B cell (primary cell): Measurements from ENCODE around the gene NOL4L. TPM values are rescaled to one million over a fixed set of nuclear protein-coding genes. Genes with fewer than 3 reads are reported as not detected.
A peak's percentile ranks its signal among the peaks of the same experiment; 100 is the strongest.

Source experiments
- ATAC-seq: fragments of 200-7000 bp; cut with Tn5 transposase; one replicate; pipeline ENCODE4 v1.10.0; 2021; ENCODE audit warnings: low read depth, mild to moderate bottlenecking, moderate number of reproducible peaks, moderate library complexity
- CTCF ChIA-PET: fragments of 350-600 bp; sonication (Branson Sonifier 250); formaldehyde crosslinking; loops from one replicate; lab custom pipeline; 2021; ENCODE audit warnings: antibody characterized with exemption, inconsistent platforms; lab: Charles Lee
- POLR2A ChIA-PET: fragments of 350-600 bp; sonication (Branson Sonifier 250); formaldehyde crosslinking; loops from one replicate; lab custom pipeline; 2021; ENCODE audit warnings: antibody characterized with exemption; lab: Charles Lee
- DNase-seq: peaks from one replicate; pipeline ENCODE4 v3.0.0; 2013
- H2AFZ ChIP-seq: 2 replicates; pipeline ENCODE4 v1.6.1; 2012; ENCODE audit warnings: mild to moderate bottlenecking, low read depth, low read length; ENCODE audit not compliant: insufficient read depth, poor library complexity, severe bottlenecking
- H3K27ac ChIP-seq, 2 donors: 1 replicate in 1 of 2; 2 replicates in 1 of 2; pipeline ENCODE4 v1.5.1; 2012 to 2013; ENCODE audit warnings: low read length in 2 of 2, mild to moderate bottlenecking in 2 of 2, moderate library complexity in 1 of 2
- H3K27me3 ChIP-seq, 4 experiments: fragments of 200-600 bp in 1 of 4; sonication (generic) in 1 of 4; replicated peaks in 1 of 4; 1 replicate in 2 of 4; 2 replicates in 2 of 4; pipeline versions ENCODE4 v1.6.1 to v1.7.0; 2013 to 2016; ENCODE audit warnings: low read length in 3 of 4, mild to moderate bottlenecking in 2 of 4, mixed read lengths in 1 of 4, moderate library complexity in 1 of 4; ENCODE audit not compliant: insufficient read depth in 4 of 4, control insufficient read depth in 3 of 4; ENCODE audit errors: control extremely low read depth in 1 of 4
- H3K36me3 ChIP-seq, 2 experiments: replicated peaks in 1 of 2; 1 replicate in 1 of 2; 2 replicates in 1 of 2; pipeline versions ENCODE4 v1.6.1 to v1.7.1; 2013; ENCODE audit warnings: low read length in 1 of 2; ENCODE audit not compliant: insufficient read depth in 2 of 2, control insufficient read depth in 1 of 2; ENCODE audit errors: control extremely low read depth in 1 of 2, extremely low read depth in 1 of 2
- H3K4me1 ChIP-seq, 2 donors: fragments of 200-600 bp in 1 of 2; sonication (generic) in 1 of 2; 1 replicate in 1 of 2; 2 replicates in 1 of 2; pipeline versions ENCODE4 v1.5.1 to v1.6.1; 2013 to 2017; ENCODE audit warnings: low read length in 2 of 2; ENCODE audit not compliant: control insufficient read depth in 2 of 2, insufficient read depth in 2 of 2
- H3K4me2 ChIP-seq: replicated peaks from 2 replicates; pipeline ENCODE3; 2012; ENCODE audit warnings: mild to moderate bottlenecking, low read depth, low read length; ENCODE audit not compliant: poor library complexity, severe bottlenecking
- H3K4me3 ChIP-seq, 5 experiments: fragments of 200-600 bp in 1 of 5; sonication (generic) in 1 of 5; 1 replicate in 3 of 5; 2 replicates in 2 of 5; pipeline versions ENCODE4 v1.5.1 to v1.7.0; 2011 to 2016; ENCODE audit warnings: low read length in 4 of 5, mild to moderate bottlenecking in 4 of 5, low read depth in 2 of 5, control low read depth in 1 of 5, moderate library complexity in 1 of 5; ENCODE audit not compliant: insufficient read depth in 1 of 5; ENCODE audit errors: control extremely low read depth in 1 of 5, extremely low read depth in 1 of 5
- H3K79me2 ChIP-seq: fragments of 200-600 bp; sonication (generic); one replicate; pipeline ENCODE4 v1.6.0; 2016; ENCODE audit warnings: low read length; ENCODE audit not compliant: control insufficient read depth, insufficient read depth
- H3K9ac ChIP-seq: fragments of 200-600 bp; sonication (generic); 2 replicates; pipeline ENCODE4 v1.6.1; 2017; ENCODE audit warnings: mild to moderate bottlenecking, low read length, moderate library complexity
- H3K9me3 ChIP-seq, 3 donors: one replicate each; pipeline versions ENCODE4 v1.6.1 to v1.7.1; 2013; ENCODE audit warnings: low read length in 2 of 3; ENCODE audit not compliant: control insufficient read depth in 2 of 3, insufficient read depth in 1 of 3; ENCODE audit errors: control extremely low read depth in 1 of 3
- H4K20me1 ChIP-seq: 2 replicates; pipeline ENCODE4 v1.6.0; 2012; ENCODE audit warnings: mild to moderate bottlenecking, low read length; ENCODE audit not compliant: insufficient read depth, control insufficient read depth, poor library complexity, severe bottlenecking
- H3K27ac Mint-ChIP-seq: one replicate; pipeline ENCODE4 v1.8.0; 2021; ENCODE audit warnings: mixed read lengths
- H3K27me3 Mint-ChIP-seq: one replicate; pipeline ENCODE4 v1.8.0; 2021; ENCODE audit warnings: mixed read lengths
- H3K4me1 Mint-ChIP-seq: one replicate; pipeline ENCODE4 v1.8.0; 2021; ENCODE audit warnings: mixed read lengths
- H3K4me3 Mint-ChIP-seq: one replicate; pipeline ENCODE4 v1.8.0; 2021; ENCODE audit warnings: mixed read lengths
- H3K9me3 Mint-ChIP-seq: one replicate; pipeline ENCODE4 v1.8.0; 2022; ENCODE audit warnings: mixed read lengths; ENCODE audit not compliant: insufficient read depth
- EZH2 ChIP-seq: IDR thresholded peaks from 2 replicates; pipeline ENCODE4 v1.6.1; 2012; ENCODE audit warnings: borderline replicate concordance, low read depth, mild to moderate bottlenecking, moderate library complexity, low read length; ENCODE audit not compliant: insufficient read depth, poor library complexity, severe bottlenecking
- WGBS: methylation state at CpG from one replicate; pipeline ENCODE4 v1.1.5; 2013; ENCODE audit warnings: missing lambda C conversion rate; ENCODE audit not compliant: insufficient coverage; 5-methylcytosine and 5-hydroxymethylcytosine counted together
- intact Hi-C: fragments of 100-400 bp; cut with micrococcal nuclease; formaldehyde crosslinking; loops from one replicate; pipeline ENCODE4 v1.10.0; 2022
- polyA plus RNA-seq: library from polyadenylated mRNA; depleted of rRNA; stranded (reverse); fragments of >200 nt; gene quantifications from 2 replicates; pipeline ENCODE4 v1.2.3, GENCODE V29; 2012
- total RNA-seq, 2 donors: library from RNA; stranded (reverse); fragments of 120-200 nt in 1 of 2; gene quantifications; 1 replicate in 1 of 2; 2 replicates in 1 of 2; pipeline versions ENCODE4 v1.2.3 to v1.2.4, GENCODE V29; 2013 to 2022
- TF ChIP-seq, protein P1 (sequence below): fragments of 200-600 bp; IDR thresholded peaks from one replicate; pipeline ENCODE4 v1.8.0; 2022; ENCODE audit warnings: antibody characterized with exemption, mild to moderate bottlenecking

Gene NOL4L
- total and polyA plus RNA-seq, 2 donors (not counting 1 experiment from before 2014, with no cell fraction given): 6.5 to 7.9 TPM

DNA sequence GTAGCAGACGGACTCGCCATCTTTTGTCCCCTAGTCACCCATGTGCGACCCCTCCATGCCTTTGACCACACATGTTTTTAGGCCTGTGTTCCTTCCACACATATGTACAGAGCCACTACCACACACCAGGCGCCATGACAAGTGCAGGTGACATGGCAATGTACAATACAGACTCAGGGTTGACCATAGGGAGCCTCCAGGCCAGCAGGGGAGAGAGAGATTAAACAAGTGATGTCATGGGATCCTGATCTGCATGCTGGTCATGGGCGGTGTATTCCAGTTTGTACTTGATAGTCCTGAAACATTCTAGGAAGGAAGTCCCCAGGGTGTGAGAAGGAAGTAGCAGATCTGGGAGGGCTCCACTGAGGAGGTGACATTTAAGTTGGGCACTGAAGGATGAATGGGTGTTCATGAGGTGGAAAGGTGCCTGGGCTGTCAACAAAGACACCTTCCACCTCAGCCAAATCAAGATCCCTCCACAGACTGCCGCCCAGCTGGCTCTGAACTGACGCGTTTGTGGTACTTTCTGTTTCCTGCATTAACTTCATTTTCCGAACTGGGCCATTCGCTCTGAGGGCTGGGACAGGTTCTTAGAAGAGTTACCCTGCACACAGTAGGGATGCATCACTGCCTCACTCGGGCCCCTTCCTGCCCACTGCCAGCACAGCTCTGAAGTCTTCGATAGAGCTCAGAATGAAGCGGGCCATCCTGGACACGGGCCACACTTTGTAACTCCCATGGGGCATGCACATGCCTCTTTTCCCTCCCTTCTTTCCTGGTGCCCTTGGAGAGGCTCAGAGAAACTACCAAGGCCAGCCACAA is 94.0 kb downstream of the NOL4L start:
- H3K36me3 ChIP-seq: no peaks in the 10 kb centered on the region
- POLR2A ChIA-PET: no interaction called here
- intact Hi-C loops: no loop called here
- TF ChIP-seq, protein P1, sequence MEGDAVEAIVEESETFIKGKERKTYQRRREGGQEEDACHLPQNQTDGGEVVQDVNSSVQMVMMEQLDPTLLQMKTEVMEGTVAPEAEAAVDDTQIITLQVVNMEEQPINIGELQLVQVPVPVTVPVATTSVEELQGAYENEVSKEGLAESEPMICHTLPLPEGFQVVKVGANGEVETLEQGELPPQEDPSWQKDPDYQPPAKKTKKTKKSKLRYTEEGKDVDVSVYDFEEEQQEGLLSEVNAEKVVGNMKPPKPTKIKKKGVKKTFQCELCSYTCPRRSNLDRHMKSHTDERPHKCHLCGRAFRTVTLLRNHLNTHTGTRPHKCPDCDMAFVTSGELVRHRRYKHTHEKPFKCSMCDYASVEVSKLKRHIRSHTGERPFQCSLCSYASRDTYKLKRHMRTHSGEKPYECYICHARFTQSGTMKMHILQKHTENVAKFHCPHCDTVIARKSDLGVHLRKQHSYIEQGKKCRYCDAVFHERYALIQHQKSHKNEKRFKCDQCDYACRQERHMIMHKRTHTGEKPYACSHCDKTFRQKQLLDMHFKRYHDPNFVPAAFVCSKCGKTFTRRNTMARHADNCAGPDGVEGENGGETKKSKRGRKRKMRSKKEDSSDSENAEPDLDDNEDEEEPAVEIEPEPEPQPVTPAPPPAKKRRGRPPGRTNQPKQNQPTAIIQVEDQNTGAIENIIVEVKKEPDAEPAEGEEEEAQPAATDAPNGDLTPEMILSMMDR: no peak
- TF ChIP-seq EZH2: no peak
- Mint-ChIP-seq H3K4me1 (peaks cover 5% of the 10 kb centered on the region), H3K9me3 (no peaks in the 10 kb centered on the region), H3K4me3 (no peak overlapping the region), H3K27me3 (no peaks in the 10 kb centered on the region), H3K27ac (no peak overlapping the region)
- H3K4me1 ChIP-seq: no peaks in the 10 kb centered on the region
- 89% methylated on average over 13 of the region's 14 CpGs for WGBS
- H4K20me1 ChIP-seq: no peaks in the 10 kb centered on the region
- no peaks in the 10 kb centered on the region for H3K27me3 ChIP-seq
- H2AFZ ChIP-seq: no peak overlapping the region
- CTCF ChIA-PET: no interaction called here
- ATAC-seq: no peak
- no peak overlapping the region for H3K9ac ChIP-seq
- no peak overlapping the region for H3K27ac ChIP-seq
- no peak overlapping the region for H3K4me2 ChIP-seq
- no peaks in the 10 kb centered on the region for H3K79me2 ChIP-seq
- H3K4me3 ChIP-seq: no peak overlapping the region
- no peak for DNase-seq
- no peaks in the 10 kb centered on the region for H3K9me3 ChIP-seq

DNA sequence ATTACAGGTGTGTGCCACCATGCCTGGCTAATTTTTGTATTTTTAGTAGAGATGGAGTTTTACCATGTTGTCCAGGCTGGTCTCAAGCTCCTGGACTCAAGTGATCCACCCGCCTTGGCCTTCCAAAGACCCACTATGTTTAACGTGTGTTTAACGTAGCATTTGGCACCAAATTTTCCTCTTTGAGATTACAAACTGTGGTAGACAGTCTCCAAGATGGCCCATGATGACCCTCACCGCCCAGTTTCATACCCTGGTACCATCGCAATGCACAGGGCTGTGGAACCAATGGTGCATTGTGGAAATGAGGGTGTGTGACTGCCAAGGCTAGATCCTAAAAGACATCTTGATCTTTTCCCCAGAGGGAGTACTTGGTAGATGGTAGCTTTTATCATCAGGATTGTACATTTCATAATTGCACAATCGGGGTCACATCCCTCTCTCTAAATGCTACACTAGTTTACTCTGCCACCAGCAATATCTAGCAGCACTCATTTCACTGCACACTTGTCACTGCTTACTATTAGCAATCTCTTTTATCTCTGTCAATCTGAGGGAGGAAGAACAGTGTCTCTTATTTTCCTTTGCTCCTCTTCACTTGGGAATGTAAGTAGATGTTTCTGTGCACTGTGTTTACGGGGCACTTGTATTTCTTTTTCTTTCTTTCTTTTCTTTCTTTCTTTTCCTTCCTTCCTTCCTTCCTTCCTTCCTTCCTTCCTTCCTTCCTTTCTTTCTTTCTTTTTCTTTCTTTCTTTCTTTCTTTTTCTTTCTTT is 96.9 kb downstream of the NOL4L start:
- Mint-ChIP-seq H3K4me3 (no peak overlapping the region), H3K4me1 (peaks cover 9% of the 10 kb centered on the region), H3K27me3 (peaks cover 5% of the 10 kb centered on the region)

More for the DNA sequence above, 96.9 kb downstream of the NOL4L start:
- CTCF ChIA-PET: no interaction called here
- Mint-ChIP-seq H3K9me3 (no peaks in the 10 kb centered on the region), H3K27ac (no peak overlapping the region)
- peaks cover 0 to 4% (median 0%) of the 10 kb centered on the region in 4 experiments for H3K27me3 ChIP-seq
- no peaks in the 10 kb centered on the region for H3K36me3 ChIP-seq
- H3K9me3 ChIP-seq: peaks cover 0 to 3% (median 0%) of the 10 kb centered on the region in 3 donors
- H3K27ac ChIP-seq: no peak overlapping the region
- H3K4me2 ChIP-seq: no peak overlapping the region
- H3K4me1 ChIP-seq: peaks cover 7 to 15% of the 10 kb centered on the region in 2 donors
- no peak overlapping the region for H3K4me3 ChIP-seq
- H3K9ac ChIP-seq: no peak overlapping the region
- POLR2A ChIA-PET: no interaction called here
- no peaks in the 10 kb centered on the region for H4K20me1 ChIP-seq
- H3K79me2 ChIP-seq: no peaks in the 10 kb centered on the region
- no peak for ATAC-seq
- H2AFZ ChIP-seq: no peak overlapping the region
- no peak for TF ChIP-seq EZH2
- TF ChIP-seq, protein P1: peak; percentile 9
- whole genome bisulfite sequencing: 100% methylated on average over 5 of the region's 7 CpGs
- intact Hi-C loops: loop anchor here (5.0 to 10.0 kb wide), 2 partner anchors 211 to 277 kb away; partner anchors contain the start of genes DNMT3B and KIF3B
- no peak for DNase-seq
